Measurements from ENCODE around the gene ACACB.

The ACACB gene

GRCh38 chr12:109137055-109137454 lies 20.7 kb downstream of the ACACB start:
- TF ChIP-seq CTCF (IDR thresholded peaks at IDR 0.05; ENCODE audit: borderline replicate concordance, extremely low read depth, low read length, poor library complexity, severe bottlenecking), result no peak
- TF ChIP-seq EZH2 (IDR thresholded peaks at IDR 0.05; ENCODE audit: borderline replicate concordance, low read depth, low read length, severe bottlenecking), result no peak
- Histone ChIP-seq H3K27ac (ENCODE audit: low read length) (no peak overlapping the region), H3K4me1 (ENCODE audit: insufficient read depth, low read length) (no peaks in the 10 kb centered on the region), H3K36me3 (ENCODE audit: insufficient read depth, low read length) (no peaks in the 10 kb centered on the region), H2AFZ (ENCODE audit: low read depth, low read length) (no peak overlapping the region), H4K20me1 (ENCODE audit: insufficient read depth, low read length) (no peaks in the 10 kb centered on the region), H3K9me3 (ENCODE audit: insufficient read depth, low read length, severe bottlenecking) (no peaks in the 10 kb centered on the region), H3K9ac (ENCODE audit: low read depth, low read length) (no peak overlapping the region), H3K79me2 (ENCODE audit: insufficient read depth, low read length) (no peaks in the 10 kb centered on the region), H3K4me2 (ENCODE audit: insufficient read depth, low read length) (no peak overlapping the region), H3K27me3 (ENCODE audit: insufficient read depth, low read length, poor library complexity) (no peaks in the 10 kb centered on the region), H3K4me3 (ENCODE audit: low read depth in 1 of 2, low read length in 2 of 2) (no peak overlapping the region)
- DNase-seq, result no peak
- no peak for ATAC-seq (ENCODE audit: insufficient read depth, low read depth)

- DNase-seq, result no peak
- TF ChIP-seq CTCF (IDR thresholded peaks at IDR 0.05; ENCODE audit: borderline replicate concordance, extremely low read depth, low read length, poor library complexity, severe bottlenecking) (no peak), EZH2 (IDR thresholded peaks at IDR 0.05; ENCODE audit: borderline replicate concordance, low read depth, low read length, severe bottlenecking) (no peak)
These were observed 23.0 kb downstream of the ACACB start for GRCh38 chr12:109139360-109139759.

GRCh38 chr12:109139791-109140190 lies 23.4 kb downstream of the ACACB start:
- Histone ChIP-seq H4K20me1 (ENCODE audit: insufficient read depth, low read length) (no peaks in the 10 kb centered on the region), H3K4me2 (ENCODE audit: insufficient read depth, low read length) (no peak overlapping the region), H3K4me3 (ENCODE audit: low read depth in 1 of 2, low read length in 2 of 2) (no peak overlapping the region), H2AFZ (ENCODE audit: low read depth, low read length) (no peak overlapping the region), H3K9ac (ENCODE audit: low read depth, low read length) (no peak overlapping the region), H3K27ac (ENCODE audit: low read length) (no peak overlapping the region), H3K27me3 (ENCODE audit: insufficient read depth, low read length, poor library complexity) (no peaks in the 10 kb centered on the region), H3K9me3 (ENCODE audit: insufficient read depth, low read length, severe bottlenecking) (no peaks in the 10 kb centered on the region), H3K36me3 (ENCODE audit: insufficient read depth, low read length) (no peaks in the 10 kb centered on the region), H3K79me2 (ENCODE audit: insufficient read depth, low read length) (no peaks in the 10 kb centered on the region), H3K4me1 (ENCODE audit: insufficient read depth, low read length) (no peaks in the 10 kb centered on the region)
- no peak for DNase-seq
- TF ChIP-seq CTCF (IDR thresholded peaks at IDR 0.05; ENCODE audit: borderline replicate concordance, extremely low read depth, low read length, poor library complexity, severe bottlenecking), result no peak
- no peak for TF ChIP-seq EZH2 (IDR thresholded peaks at IDR 0.05; ENCODE audit: borderline replicate concordance, low read depth, low read length, severe bottlenecking)
- no peak for ATAC-seq (ENCODE audit: insufficient read depth, low read depth)

More at GRCh38 chr12:109139360-109139759, 23.0 kb downstream of the ACACB start:
- Histone ChIP-seq H3K27me3 (ENCODE audit: insufficient read depth, low read length, poor library complexity) (no peaks in the 10 kb centered on the region), H3K4me3 (ENCODE audit: low read depth in 1 of 2, low read length in 2 of 2) (no peak overlapping the region), H3K9me3 (ENCODE audit: insufficient read depth, low read length, severe bottlenecking) (no peaks in the 10 kb centered on the region), H3K4me2 (ENCODE audit: insufficient read depth, low read length) (no peak overlapping the region), H3K4me1 (ENCODE audit: insufficient read depth, low read length) (no peaks in the 10 kb centered on the region), H3K36me3 (ENCODE audit: insufficient read depth, low read length) (no peaks in the 10 kb centered on the region), H3K9ac (ENCODE audit: low read depth, low read length) (no peak overlapping the region), H2AFZ (ENCODE audit: low read depth, low read length) (no peak overlapping the region), H3K27ac (ENCODE audit: low read length) (no peak overlapping the region), H4K20me1 (ENCODE audit: insufficient read depth, low read length) (no peaks in the 10 kb centered on the region), H3K79me2 (ENCODE audit: insufficient read depth, low read length) (no peaks in the 10 kb centered on the region)
- ATAC-seq (ENCODE audit: insufficient read depth, low read depth), result no peak

- H3K9me3 ChIP-seq (ENCODE audit: insufficient read depth, low read length, severe bottlenecking), result no peaks in the 10 kb centered on the region
- no peaks in the 10 kb centered on the region for H4K20me1 ChIP-seq (ENCODE audit: insufficient read depth, low read length)
- H3K4me1 ChIP-seq (ENCODE audit: insufficient read depth, low read length), result no peaks in the 10 kb centered on the region
- no peak overlapping the region for H3K9ac ChIP-seq (ENCODE audit: low read depth, low read length)
- no peak for DNase-seq
- H3K27ac ChIP-seq (ENCODE audit: low read length), result no peak overlapping the region
- H3K4me2 ChIP-seq (ENCODE audit: insufficient read depth, low read length), result no peak overlapping the region
- H3K4me3 ChIP-seq (ENCODE audit: low read depth in 1 of 2, low read length in 2 of 2), result no peak overlapping the region
- no peak overlapping the region for H2AFZ ChIP-seq (ENCODE audit: low read depth, low read length)
- no peaks in the 10 kb centered on the region for H3K27me3 ChIP-seq (ENCODE audit: insufficient read depth, low read length, poor library complexity)
- TF ChIP-seq EZH2 (IDR thresholded peaks at IDR 0.05; ENCODE audit: borderline replicate concordance, low read depth, low read length, severe bottlenecking), result no peak
- no peak for TF ChIP-seq CTCF (IDR thresholded peaks at IDR 0.05; ENCODE audit: borderline replicate concordance, extremely low read depth, low read length, poor library complexity, severe bottlenecking)
- ATAC-seq (ENCODE audit: insufficient read depth, low read depth), result no peak
- no peaks in the 10 kb centered on the region for H3K36me3 ChIP-seq (ENCODE audit: insufficient read depth, low read length)
- H3K79me2 ChIP-seq (ENCODE audit: insufficient read depth, low read length), result no peaks in the 10 kb centered on the region
These were observed 24.2 kb downstream of the ACACB start for GRCh38 chr12:109140560-109140959.

Data from DND-41 (cell line).